Mesenchymal stem cell (in vitro differentiated cells and primary cell): ENCODE data around the gene STT3A. TPM values are rescaled to one million over a fixed set of nuclear protein-coding genes. Genes with fewer than 3 reads are reported as not detected.

ENCODE experiments used
- DNase-seq: peaks from one replicate; pipeline ENCODE4 v3.0.0-alpha.2; 2013
- H2AFZ ChIP-seq: one replicate; pipeline ENCODE4 v1.6.1; 2013; ENCODE audit warnings: low read depth, mild to moderate bottlenecking, control low read depth, inconsistent platforms, low read length, moderate library complexity
- H2AK5ac ChIP-seq: 2 replicates; pipeline ENCODE4 v1.6.1; 2013; ENCODE audit warnings: low read length, moderate library complexity, mild to moderate bottlenecking, inconsistent platforms; ENCODE audit not compliant: severe bottlenecking
- H2BK120ac ChIP-seq: one replicate; pipeline ENCODE4 v1.6.1; 2013; ENCODE audit warnings: low read depth, mild to moderate bottlenecking, inconsistent platforms, low read length, moderate library complexity
- H2BK12ac ChIP-seq, 2 experiments: one replicate each; pipeline ENCODE4 v1.6.1; 2013; ENCODE audit warnings: inconsistent platforms in 2 of 2, low read length in 2 of 2, mild to moderate bottlenecking in 2 of 2, moderate library complexity in 2 of 2, control low read depth in 1 of 2
- H2BK15ac ChIP-seq: one replicate; pipeline ENCODE4 v1.6.1; 2013; ENCODE audit warnings: mild to moderate bottlenecking, low read depth, inconsistent platforms; ENCODE audit not compliant: poor library complexity, severe bottlenecking
- H2BK5ac ChIP-seq: 2 replicates; pipeline ENCODE4 v1.6.1; 2013; ENCODE audit warnings: low read depth, mild to moderate bottlenecking, low read length, control low read depth, inconsistent platforms; ENCODE audit not compliant: poor library complexity, severe bottlenecking
- H3K14ac ChIP-seq, 2 experiments: one replicate each; pipeline ENCODE4 v1.6.1; 2013; ENCODE audit warnings: inconsistent platforms in 2 of 2, low read length in 2 of 2, control low read depth in 1 of 2, mild to moderate bottlenecking in 1 of 2, moderate library complexity in 1 of 2
- H3K18ac ChIP-seq, 2 experiments: one replicate each; pipeline ENCODE4 v1.6.1; 2013; ENCODE audit warnings: inconsistent platforms in 2 of 2, low read length in 2 of 2, control low read depth in 1 of 2, low read depth in 1 of 2, mild to moderate bottlenecking in 1 of 2
- H3K23ac ChIP-seq, 2 experiments: one replicate each; pipeline ENCODE4 v1.6.1; 2013; ENCODE audit warnings: inconsistent platforms in 2 of 2, low read length in 2 of 2, mild to moderate bottlenecking in 2 of 2, moderate library complexity in 2 of 2, control low read depth in 1 of 2
- H3K27ac ChIP-seq: 2 replicates; pipeline ENCODE4 v1.5.1; 2013; ENCODE audit warnings: mild to moderate bottlenecking, moderate library complexity, low read length, control low read depth, inconsistent platforms; ENCODE audit not compliant: poor library complexity, severe bottlenecking
- H3K27me3 ChIP-seq, 2 experiments: 2 replicates each; pipeline versions ENCODE4 v1.6.1 to v1.7.0; 2013; ENCODE audit warnings: low read length in 2 of 2, mild to moderate bottlenecking in 2 of 2, moderate library complexity in 2 of 2, control low read depth in 1 of 2, inconsistent platforms in 1 of 2; ENCODE audit not compliant: control insufficient read depth in 1 of 2, insufficient read depth in 1 of 2
- H3K36me3 ChIP-seq, 2 experiments: 2 replicates each; pipeline versions ENCODE4 v1.6.1 to v1.7.0; 2013; ENCODE audit warnings: low read length in 2 of 2, control low read depth in 1 of 2, inconsistent platforms in 1 of 2, low read depth in 1 of 2, mild to moderate bottlenecking in 1 of 2; ENCODE audit not compliant: insufficient read depth in 2 of 2, control insufficient read depth in 1 of 2
- H3K4ac ChIP-seq, 2 experiments: one replicate each; pipeline ENCODE4 v1.6.1; 2013; ENCODE audit warnings: inconsistent platforms in 2 of 2, low read length in 2 of 2, mild to moderate bottlenecking in 2 of 2, moderate library complexity in 2 of 2, control low read depth in 1 of 2, low read depth in 1 of 2
- H3K4me1 ChIP-seq: 2 replicates; pipeline ENCODE4 v1.6.1; 2013; ENCODE audit warnings: low read depth, low read length, control low read depth; ENCODE audit not compliant: control insufficient read depth, insufficient read depth
- H3K4me2 ChIP-seq: 2 replicates; pipeline ENCODE4 v1.6.1; 2013; ENCODE audit warnings: low read length, mild to moderate bottlenecking, inconsistent platforms; ENCODE audit not compliant: poor library complexity, severe bottlenecking
- H3K4me3 ChIP-seq, 2 experiments: 2 replicates each; pipeline versions ENCODE4 v1.5.1 to v1.7.0; 2013; ENCODE audit warnings: low read length in 2 of 2, mild to moderate bottlenecking in 2 of 2, control low read depth in 1 of 2, low read depth in 1 of 2; ENCODE audit not compliant: insufficient read depth in 1 of 2
- H3K79me1 ChIP-seq: replicated peaks from 2 replicates; pipeline ENCODE4 v1.6.1; 2013; ENCODE audit warnings: mild to moderate bottlenecking, control low read depth, low read length, inconsistent platforms; ENCODE audit not compliant: poor library complexity, severe bottlenecking
- H3K9ac ChIP-seq: 2 replicates; pipeline ENCODE4 v1.7.0; 2013; ENCODE audit warnings: mild to moderate bottlenecking, low read length, moderate library complexity
- H3K9me3 ChIP-seq: 2 replicates; pipeline ENCODE4 v1.7.0; 2013; ENCODE audit warnings: mild to moderate bottlenecking, low read length; ENCODE audit not compliant: control insufficient read depth
- H4K8ac ChIP-seq: one replicate; pipeline ENCODE4 v1.6.1; 2013; ENCODE audit warnings: inconsistent platforms, mild to moderate bottlenecking, low read length, moderate library complexity
- H4K91ac ChIP-seq: one replicate; pipeline ENCODE4 v1.6.1; 2013; ENCODE audit warnings: mild to moderate bottlenecking, low read length, inconsistent platforms
- WGBS: methylation state at CpG from one replicate; pipeline ENCODE4 v1.1.7; 2013; ENCODE audit warnings: mixed read lengths; 5-methylcytosine and 5-hydroxymethylcytosine counted together
- small RNA-seq: library from polyadenylated mRNA; stranded (forward); fragments of <200 nt; extraction: miRNeasy Mini kit (QIAGEN cat#:217004); gene quantifications from one replicate; pipeline ENCODE3, GENCODE V24; 2013; ENCODE audit warnings: low read depth

STT3A gene

DNA sequence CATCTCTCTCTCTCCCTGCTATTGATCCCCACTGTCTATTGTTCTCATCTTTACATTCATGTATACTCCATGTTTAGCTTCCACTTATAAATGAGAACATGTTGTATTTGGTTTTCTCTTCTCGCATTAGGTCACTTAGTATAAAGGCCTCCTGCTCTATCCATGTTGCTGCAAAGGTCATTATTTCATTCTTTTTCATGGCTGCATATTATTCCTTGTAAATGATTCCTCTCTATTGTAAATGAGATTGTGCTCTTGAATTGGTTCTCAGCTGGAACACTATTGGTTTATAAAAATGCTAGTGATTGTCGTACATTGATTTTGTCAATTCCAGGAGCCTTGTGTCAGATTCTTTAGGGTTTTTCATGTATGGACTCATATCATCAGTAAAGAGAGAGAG, 74.5 kb downstream of the STT3A start:
- WGBS: 100% methylated on average over 2 of the region's 2 CpGs
- Histone ChIP-seq H3K23ac (no peak overlapping the region), H3K9ac (no peak overlapping the region), H3K27me3 (no peaks in the 10 kb centered on the region), H3K79me1 (peaks cover 11% of the 10 kb centered on the region), H2AFZ (no peak overlapping the region), H2BK12ac (no peak overlapping the region), H3K4me2 (no peak overlapping the region), H2BK15ac (no peak overlapping the region), H4K91ac (no peak overlapping the region), H3K14ac (no peak overlapping the region), H3K9me3 (peaks cover 13% of the 10 kb centered on the region), H3K4me1 (no peaks in the 10 kb centered on the region), H3K27ac (no peak overlapping the region), H3K4me3 (no peak overlapping the region), H2BK120ac (no peak overlapping the region), H4K8ac (no peak overlapping the region), H2AK5ac (no peak overlapping the region), H3K18ac (no peak overlapping the region), H3K4ac (no peak overlapping the region), H2BK5ac (no peak overlapping the region), H3K36me3 (peaks cover 0 to 8% of the 10 kb centered on the region in 2 experiments)
- DNase-seq: no peak

DNA sequence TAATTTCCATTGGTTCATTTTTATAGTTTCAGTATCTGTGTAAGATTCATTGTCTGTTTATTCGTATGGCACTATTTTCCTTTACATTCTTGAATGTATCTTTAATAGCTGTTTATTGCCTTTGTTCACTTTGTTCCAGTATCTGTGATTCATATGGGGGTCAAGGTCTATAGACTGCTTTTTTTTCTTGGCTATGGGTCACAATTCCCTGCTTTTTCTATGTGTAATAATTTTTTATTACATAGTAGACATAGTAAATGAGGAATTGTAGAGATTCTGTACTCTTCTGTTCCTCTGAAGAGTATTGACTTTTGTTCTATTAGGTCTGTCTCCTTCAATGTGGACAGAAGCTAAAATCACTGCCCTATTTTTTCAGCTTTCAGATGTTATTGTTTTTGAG, 77.5 kb downstream of the STT3A start:
- no peak overlapping the region for H2AK5ac ChIP-seq
- peaks cover 0 to 8% of the 10 kb centered on the region in 2 experiments for H3K36me3 ChIP-seq
- no CpG with 5 or more reads among the region's 1 CpG for WGBS
- H2BK5ac ChIP-seq: no peak overlapping the region
- H2BK120ac ChIP-seq: no peak overlapping the region
- no peak overlapping the region for H2AFZ ChIP-seq
- no peak overlapping the region for H3K27ac ChIP-seq
- H3K4ac ChIP-seq: no peak overlapping the region
- no peak overlapping the region for H2BK15ac ChIP-seq
- H3K9me3 ChIP-seq: peaks cover 1% of the 10 kb centered on the region
- H3K9ac ChIP-seq: no peak overlapping the region
- no peak overlapping the region for H4K91ac ChIP-seq
- H3K27me3 ChIP-seq: no peaks in the 10 kb centered on the region
- H2BK12ac ChIP-seq: no peak overlapping the region
- no peak overlapping the region for H3K4me3 ChIP-seq
- H4K8ac ChIP-seq: no peak overlapping the region
- DNase-seq: no peak
- H3K4me1 ChIP-seq: no peaks in the 10 kb centered on the region
- peaks cover 7% of the 10 kb centered on the region for H3K79me1 ChIP-seq
- H3K18ac ChIP-seq: no peak overlapping the region
- H3K4me2 ChIP-seq: no peak overlapping the region
- H3K23ac ChIP-seq: no peak overlapping the region
- no peak overlapping the region for H3K14ac ChIP-seq

DNA sequence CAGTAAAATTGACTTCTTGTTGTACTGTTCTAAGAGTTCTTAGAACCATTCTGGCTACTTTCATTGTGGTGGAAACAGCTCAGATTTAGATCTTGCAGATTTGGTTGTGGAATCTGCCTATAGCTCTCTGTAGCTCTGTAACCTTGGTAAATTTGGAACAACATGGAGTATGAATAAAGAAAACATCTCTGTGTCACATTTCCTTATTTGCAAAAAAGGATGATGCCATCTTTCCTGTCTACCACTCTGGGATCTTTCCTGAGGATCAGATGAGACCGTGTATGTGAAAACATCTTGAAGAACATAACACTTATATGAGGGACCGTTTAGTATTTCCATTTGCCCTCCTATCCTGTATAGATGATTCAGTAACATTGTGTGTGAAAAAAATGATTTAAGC, 78.9 kb downstream of the STT3A start:
- Histone ChIP-seq H3K9ac (no peak overlapping the region), H3K36me3 (peaks cover 0 to 10% of the 10 kb centered on the region in 2 experiments), H2AK5ac (no peak overlapping the region), H3K23ac (no peak overlapping the region), H2BK120ac (no peak overlapping the region), H3K9me3 (no peaks in the 10 kb centered on the region), H3K4me3 (no peak overlapping the region), H3K4me1 (no peaks in the 10 kb centered on the region), H4K91ac (no peak overlapping the region), H3K18ac (no peak overlapping the region), H3K27me3 (no peaks in the 10 kb centered on the region), H3K14ac (no peak overlapping the region), H2BK12ac (no peak overlapping the region), H3K79me1 (peaks cover 7% of the 10 kb centered on the region), H2BK5ac (no peak overlapping the region), H2AFZ (no peak overlapping the region), H3K27ac (no peak overlapping the region), H3K4me2 (no peak overlapping the region), H3K4ac (no peak overlapping the region), H4K8ac (no peak overlapping the region), H2BK15ac (no peak overlapping the region)
- DNase-seq: no peak
- no CpG with 5 or more reads among the region's 2 CpGs for WGBS

Small RNAs within 50 kb of the gene (small RNA-seq; reads per million reads assigned to genes)
- gene RNU2-35P (not detected), gene RNU6-1156P (not detected)
